ENCODE measurements around the gene LGR4. TPM values are rescaled to one million over a fixed set of nuclear protein-coding genes. Genes with fewer than 3 reads are reported as not detected.

Gene LGR4
- total and polyA plus RNA-seq, 2 experiments from 2014 or later: 14.9 to 59.2 TPM

GRCh38 chr11:27514558-27514957 lies 42.0 kb upstream of the LGR4 start:
- no peak overlapping the region for H3K4me2 ChIP-seq (ENCODE audit: unreplicated experiment)

GRCh38 chr11:27514076-27514475 lies 41.5 kb upstream of the LGR4 start:
- Histone ChIP-seq H4K20me1 (ENCODE audit: insufficient read depth) (no peaks in the 10 kb centered on the region), H3K4me3 (no peak overlapping the region), H3K79me2 (ENCODE audit: insufficient read depth) (no peaks in the 10 kb centered on the region), H3K27me3 (replicated peaks; ENCODE audit: insufficient read depth) (no peaks in the 10 kb centered on the region), H3K9ac (no peak overlapping the region), H3K4me1 (ENCODE audit: insufficient read depth) (peaks cover 6% of the 10 kb centered on the region; the same call in 1 of the 2 replicates), H3K36me3 (ENCODE audit: low read depth) (no peaks in the 10 kb centered on the region), H3K9me3 (ENCODE audit: low read depth) (no peaks in the 10 kb centered on the region), H3K27ac (peak overlapping the region; percentile 28), H3K4me2 (ENCODE audit: unreplicated experiment) (no peak overlapping the region), H2AFZ (no peak overlapping the region), H3F3A (ENCODE audit: insufficient read depth) (peaks cover 18% of the 10 kb centered on the region; the same call in 1 of the 2 replicates), H3K9me2 (ENCODE audit: insufficient read depth) (no peaks in the 10 kb centered on the region)
- WGBS, 2 experiments (ENCODE audit: low coverage in 1 of 2, low lambda C conversion rate in 2 of 2, missing lambda C conversion rate in 2 of 2): 64 to 65% methylated on average over 4 of the region's 4 CpGs
- TF ChIP-seq EZH2phosphoT487 (IDR thresholded peaks at IDR 0.05; ENCODE audit: insufficient read depth, low read depth) (no peak), EZH2 (IDR thresholded peaks at IDR 0.05; ENCODE audit: insufficient read depth, poor library complexity, severe bottlenecking) (no peak)
- in situ Hi-C loops (cut with MboI): no loop called here
- DNase-seq: no peak

More at GRCh38 chr11:27514558-27514957, 42.0 kb upstream of the LGR4 start:
- WGBS, 2 experiments (ENCODE audit: low coverage in 1 of 2, low lambda C conversion rate in 2 of 2, missing lambda C conversion rate in 2 of 2): 3 to 6% methylated on average over 4 of the region's 4 CpGs
- Histone ChIP-seq H3F3A (ENCODE audit: insufficient read depth) (peaks cover 18% of the 10 kb centered on the region; the same call in 1 of the 2 replicates), H3K27me3 (replicated peaks; ENCODE audit: insufficient read depth) (no peaks in the 10 kb centered on the region), H3K4me1 (ENCODE audit: insufficient read depth) (peaks cover 6% of the 10 kb centered on the region; the same call in 1 of the 2 replicates), H3K79me2 (ENCODE audit: insufficient read depth) (no peaks in the 10 kb centered on the region), H3K9ac (no peak overlapping the region), H3K9me2 (ENCODE audit: insufficient read depth) (no peaks in the 10 kb centered on the region), H3K36me3 (ENCODE audit: low read depth) (no peaks in the 10 kb centered on the region), H3K9me3 (ENCODE audit: low read depth) (no peaks in the 10 kb centered on the region), H3K4me3 (peak overlapping the region; percentile 17; the same call in 1 of the 2 replicates), H4K20me1 (ENCODE audit: insufficient read depth) (no peaks in the 10 kb centered on the region), H2AFZ (no peak overlapping the region), H3K27ac (peak overlapping the region; percentile 28)
- peak; percentile 85 for DNase-seq
- in situ Hi-C loops (cut with MboI): no loop called here
- TF ChIP-seq EZH2 (IDR thresholded peaks at IDR 0.05; ENCODE audit: insufficient read depth, poor library complexity, severe bottlenecking): no peak
- no peak for TF ChIP-seq EZH2phosphoT487 (IDR thresholded peaks at IDR 0.05; ENCODE audit: insufficient read depth, low read depth)

GRCh38 chr11:27513389-27513788 lies 40.8 kb upstream of the LGR4 start:
- in situ Hi-C loops (cut with MboI): no loop called here
- no peak for DNase-seq
- no peaks in the 10 kb centered on the region for H3K9me3 ChIP-seq (ENCODE audit: low read depth)
- peaks cover 5% of the 10 kb centered on the region; the same call in 1 of the 2 replicates for H3K79me2 ChIP-seq (ENCODE audit: insufficient read depth)
- H3K36me3 ChIP-seq (ENCODE audit: low read depth): no peaks in the 10 kb centered on the region
- TF ChIP-seq EZH2 (IDR thresholded peaks at IDR 0.05; ENCODE audit: insufficient read depth, poor library complexity, severe bottlenecking) (no peak), EZH2phosphoT487 (IDR thresholded peaks at IDR 0.05; ENCODE audit: insufficient read depth, low read depth) (no peak)
- peaks cover 18% of the 10 kb centered on the region; the same call in 1 of the 2 replicates for H3F3A ChIP-seq (ENCODE audit: insufficient read depth)
- H3K27me3 ChIP-seq (replicated peaks; ENCODE audit: insufficient read depth): no peaks in the 10 kb centered on the region
- H3K4me3 ChIP-seq: no peak overlapping the region
- no peak overlapping the region for H3K27ac ChIP-seq
- H3K4me1 ChIP-seq (ENCODE audit: insufficient read depth): peaks cover 6% of the 10 kb centered on the region; the same call in 1 of the 2 replicates
- no peaks in the 10 kb centered on the region for H3K9me2 ChIP-seq (ENCODE audit: insufficient read depth)
- no peak overlapping the region for H2AFZ ChIP-seq
- 73 to 77% methylated on average over 2 of the region's 2 CpGs for WGBS, 2 experiments (ENCODE audit: low coverage in 1 of 2, low lambda C conversion rate in 2 of 2, missing lambda C conversion rate in 2 of 2)
- no peaks in the 10 kb centered on the region for H4K20me1 ChIP-seq (ENCODE audit: insufficient read depth)
- no peak overlapping the region for H3K9ac ChIP-seq
- no peak overlapping the region for H3K4me2 ChIP-seq (ENCODE audit: unreplicated experiment)

- H3F3A ChIP-seq (ENCODE audit: insufficient read depth): peaks cover 18% of the 10 kb centered on the region; the same call in 1 of the 2 replicates
- in situ Hi-C loops (cut with MboI): no loop called here
- no peak for DNase-seq
Observed at GRCh38 chr11:27512238-27512637, 39.6 kb upstream of the LGR4 start.

More at GRCh38 chr11:27512238-27512637, 39.6 kb upstream of the LGR4 start:
- Histone ChIP-seq H3K9me3 (ENCODE audit: low read depth) (no peaks in the 10 kb centered on the region), H3K9ac (no peak overlapping the region), H3K9me2 (ENCODE audit: insufficient read depth) (no peaks in the 10 kb centered on the region), H3K36me3 (ENCODE audit: low read depth) (no peaks in the 10 kb centered on the region), H3K79me2 (ENCODE audit: insufficient read depth) (peaks cover 16% of the 10 kb centered on the region), H4K20me1 (ENCODE audit: insufficient read depth) (no peaks in the 10 kb centered on the region), H3K4me2 (ENCODE audit: unreplicated experiment) (no peak overlapping the region), H3K4me3 (no peak overlapping the region), H2AFZ (no peak overlapping the region), H3K4me1 (ENCODE audit: insufficient read depth) (peaks cover 14% of the 10 kb centered on the region), H3K27ac (no peak overlapping the region), H3K27me3 (replicated peaks; ENCODE audit: insufficient read depth) (no peaks in the 10 kb centered on the region)
- TF ChIP-seq EZH2 (IDR thresholded peaks at IDR 0.05; ENCODE audit: insufficient read depth, poor library complexity, severe bottlenecking) (no peak), EZH2phosphoT487 (IDR thresholded peaks at IDR 0.05; ENCODE audit: insufficient read depth, low read depth) (no peak)
- WGBS, 2 experiments (ENCODE audit: low coverage in 1 of 2, low lambda C conversion rate in 2 of 2, missing lambda C conversion rate in 2 of 2): 79 to 82% methylated on average over 3 of the region's 3 CpGs
